K562 (cell line): ENCODE measurements around the gene ANK3. TPM values are rescaled to one million over a fixed set of nuclear protein-coding genes. Genes with fewer than 3 reads are reported as not detected.
A peak's percentile ranks its signal among the peaks of the same experiment; 100 is the strongest.

ENCODE experiments used
- ATAC-seq: fragments of 200-7000 bp; cut with Tn5 transposase; 3 replicates; pipeline ENCODE4 v1.9.1; 2020; ENCODE audit warnings: moderate library complexity
- BruUV-seq: library from RNA; stranded (reverse); fragments of 400-500 nt; replicated peaks from 2 replicates; lab custom pipeline; 2021; lab: Mats Ljungman, UMichigan
- CTCF ChIA-PET: fragments of 300-600 bp; formaldehyde crosslinking; extraction: SDS; loops from one replicate; lab custom pipeline; 2021; ENCODE audit warnings: low intra/inter-chr PET ratio; lab: Yijun Ruan, JAX
- POLR2A ChIA-PET: fragments of 300-600, 350-650 bp; sonication (Branson Sonifier 250); formaldehyde crosslinking; extraction: SDS; loops from one replicate; lab custom pipeline; 2021; ENCODE audit warnings: antibody characterized with exemption, inconsistent platforms; lab: Yijun Ruan, JAX
- DNase-seq, 4 experiments: peaks; one replicate each; pipeline versions ENCODE4 v3.0.0 to v3.0.0-alpha.2; 2011 to 2018; ENCODE audit warnings: low spot score in 3 of 4, mixed read lengths in 3 of 4; ENCODE audit errors: extremely low read depth in 1 of 4
- FAIRE-seq: peaks from 2 replicates; lab custom pipeline; 2011; peaks lifted over from hg19 to GRCh38; lab: Jason Lieb, UNC
- H2AFZ ChIP-seq: 2 replicates; pipeline ENCODE4 v1.6.0; 2011; ENCODE audit warnings: low read depth, low read length, control low read depth, inconsistent platforms
- H3K27ac ChIP-seq: fragments of 200-600 bp; 3 replicates; pipeline ENCODE4 v1.8.0; 2011; ENCODE audit warnings: low read depth, mild to moderate bottlenecking, control low read depth, inconsistent platforms, low read length, moderate library complexity, mixed read lengths; ENCODE audit errors: extremely low read depth
- H3K27me3 ChIP-seq, 2 experiments: fragments of 300-600 bp in 1 of 2; 2 replicates in 1 of 2; 3 replicates in 1 of 2; pipeline versions ENCODE4 v1.6.0 to v1.8.0; 2011; ENCODE audit warnings: inconsistent platforms in 2 of 2, low read length in 2 of 2, mild to moderate bottlenecking in 1 of 2, mixed read lengths in 1 of 2, moderate library complexity in 1 of 2; ENCODE audit not compliant: control insufficient read depth in 2 of 2, insufficient read depth in 2 of 2
- H3K36me3 ChIP-seq: fragments of 300-600 bp; 3 replicates; pipeline ENCODE4 v1.8.0; 2011; ENCODE audit warnings: mild to moderate bottlenecking, low read length, inconsistent platforms; ENCODE audit not compliant: control insufficient read depth, insufficient read depth
- H3K4me1 ChIP-seq, 2 experiments: fragments of 200-600 bp in 1 of 2; replicated peaks in 1 of 2; 2 replicates in 1 of 2; 3 replicates in 1 of 2; pipeline versions ENCODE4 v1.5.1 to v1.8.0; 2011; ENCODE audit warnings: inconsistent platforms in 2 of 2, low read length in 2 of 2, mild to moderate bottlenecking in 1 of 2, mixed read lengths in 1 of 2, moderate library complexity in 1 of 2; ENCODE audit not compliant: control insufficient read depth in 2 of 2, insufficient read depth in 2 of 2
- H3K4me2 ChIP-seq: 2 replicates; pipeline ENCODE4 v1.6.1; 2011; ENCODE audit warnings: low read length, control low read depth, inconsistent platforms, mixed read lengths; ENCODE audit not compliant: insufficient read depth
- H3K4me3 ChIP-seq: fragments of 200-600 bp; sonication (generic), shearing (Covaris generic); 2 replicates; pipeline ENCODE4 v1.5.1; 2016; ENCODE audit warnings: control low read depth, inconsistent platforms
- H3K79me2 ChIP-seq: fragments of 200-600 bp; 3 replicates; pipeline ENCODE4 v1.8.0; 2011; ENCODE audit warnings: low read length, inconsistent platforms; ENCODE audit not compliant: control insufficient read depth, insufficient read depth
- H3K9ac ChIP-seq, 2 experiments: 2 replicates each; pipeline versions ENCODE4 v1.6.0 to v1.6.1; 2011; ENCODE audit warnings: low read depth in 2 of 2, low read length in 2 of 2, control low read depth in 1 of 2, inconsistent platforms in 1 of 2, mild to moderate bottlenecking in 1 of 2, mixed read lengths in 1 of 2; ENCODE audit not compliant: insufficient read depth in 1 of 2
- H3K9me1 ChIP-seq: one replicate; pipeline ENCODE4 v1.6.0; 2011; ENCODE audit warnings: inconsistent platforms, mild to moderate bottlenecking, low read length, moderate library complexity; ENCODE audit not compliant: control insufficient read depth, insufficient read depth
- H3K9me3 ChIP-seq: replicated peaks from 2 replicates; pipeline ENCODE4 v1.5.1; 2011; ENCODE audit warnings: low read depth, low read length, inconsistent platforms; ENCODE audit not compliant: control insufficient read depth, insufficient read depth
- H4K20me1 ChIP-seq: replicated peaks from 2 replicates; pipeline ENCODE4 v1.6.1; 2011; ENCODE audit warnings: low read length, inconsistent platforms, mixed read lengths; ENCODE audit not compliant: control insufficient read depth, insufficient read depth
- ARID1B ChIP-seq: fragments of 450-650 bp; IDR thresholded peaks from 2 replicates; pipeline ENCODE4 v1.6.1; 2016; ENCODE audit warnings: antibody characterized with exemption, mild to moderate bottlenecking, inconsistent platforms
- CBFA2T2 ChIP-seq: fragments of 450-650 bp; conservative IDR thresholded peaks from 2 replicates; pipeline ENCODE4 v1.6.1; 2017; ENCODE audit warnings: mild to moderate bottlenecking
- CBFA2T3 ChIP-seq: fragments of 450-650 bp; IDR thresholded peaks from 2 replicates; pipeline ENCODE4 v1.6.1; 2017
- CREM ChIP-seq: IDR thresholded peaks from 2 replicates; pipeline ENCODE4 v1.6.1; 2014; ENCODE audit warnings: antibody characterized with exemption, low read depth
- DMBX1 ChIP-seq: fragments of 250-450 bp; sonication (Bioruptor Pico); IDR thresholded peaks from 2 replicates; pipeline ENCODE4 v1.8.0; 2022; ENCODE audit warnings: inconsistent platforms, mild to moderate bottlenecking, moderate library complexity, borderline replicate concordance
- HDAC1 ChIP-seq, 2 experiments: fragments of 450-650 bp; IDR thresholded peaks; 2 replicates each; pipeline ENCODE4 v1.6.1; 2016 to 2017; ENCODE audit warnings: inconsistent platforms in 1 of 2, mild to moderate bottlenecking in 1 of 2, moderate library complexity in 1 of 2
- KDM1A ChIP-seq, 2 experiments: fragments of 450-650 bp; IDR thresholded peaks; 2 replicates each; pipeline ENCODE4 v1.6.1; 2016; ENCODE audit warnings: mild to moderate bottlenecking in 2 of 2
- RCOR1 ChIP-seq, 2 experiments: IDR thresholded peaks; 2 replicates each; pipeline ENCODE4 v1.6.1; 2012; ENCODE audit warnings: low read depth in 2 of 2, low read length in 2 of 2, borderline replicate concordance in 1 of 2, improper control_type of control experiment in 1 of 2
- TAL1 ChIP-seq: fragments of 450-650 bp; IDR thresholded peaks from 2 replicates; pipeline ENCODE4 v1.6.1; 2016; ENCODE audit warnings: mild to moderate bottlenecking
- TEAD4 ChIP-seq, 2 experiments: sonication (generic) in 1 of 2; formaldehyde crosslinking in 1 of 2; IDR thresholded peaks; 2 replicates each; pipeline versions ENCODE4 v1.6.1 to v1.8.0; 2012 to 2022; ENCODE audit warnings: borderline replicate concordance in 1 of 2, inconsistent platforms in 1 of 2, low read length in 1 of 2, mild to moderate bottlenecking in 1 of 2, missing genetic modification reagents in 1 of 2
- VEZF1 ChIP-seq: fragments of 200-800 bp; sonication (Bioruptor generic); IDR thresholded peaks from 2 replicates; pipeline ENCODE4 v1.6.1; 2017; ENCODE audit warnings: missing genetic modification characterization, missing compliant biosample characterization
- ZBTB5 ChIP-seq: fragments of 450-650 bp; IDR thresholded peaks from 2 replicates; pipeline ENCODE4 v1.6.1; 2017; ENCODE audit warnings: antibody characterized with exemption
- ZNF175 ChIP-seq: fragments of 200-800 bp; sonication (Bioruptor generic); IDR thresholded peaks from 2 replicates; pipeline ENCODE4 v1.6.1; 2016; ENCODE audit warnings: low read depth, mild to moderate bottlenecking, missing genetic modification characterization, missing compliant biosample characterization
- WGBS: fragments of 100-300 bp; shearing (Covaris generic); methylation state at CpG from one replicate; pipeline ENCODE4 v1.1.6; 2016; ENCODE audit warnings: low coverage, mixed read lengths; ENCODE audit not compliant: insufficient coverage; ENCODE audit errors: missing lambda C conversion rate; 5-methylcytosine and 5-hydroxymethylcytosine counted together
- in situ Hi-C: fragments of 300-500 bp; cut with MboI; formaldehyde crosslinking; loops from 4 replicates; pipeline ENCODE4 v1.15.0; 2018; ENCODE audit warnings: inconsistent platforms, mixed read lengths
- intact Hi-C: fragments of 100-400 bp; cut with micrococcal nuclease; formaldehyde crosslinking; loops from 2 replicates; pipeline ENCODE4 v1.14.2; 2022
- polyA plus RNA-seq, 8 experiments: library from polyadenylated mRNA; depleted of rRNA in 4 of 8; stranded (reverse) in 5 of 8; unstranded in 3 of 8; fragments of >200 nt; fragmentation: Nextera tagmentation in 2 of 8; fragmentation: Illumina TruSeq in 1 of 8; extraction: Ambion mirVana in 2 of 8; extraction: Trizol in 1 of 8; gene quantifications; 2 replicates each; pipeline versions ENCODE4 v1.2.1 to v1.2.3, GENCODE V29; 2011 to 2014; ENCODE audit warnings: inconsistent platforms in 1 of 8, missing spikeins in 1 of 8
- total RNA-seq, 7 experiments: library from RNA; depleted of rRNA in 6 of 7; stranded (reverse); fragments of >200 nt in 6 of 7; fragmentation: Illumina TruSeq in 2 of 7; extraction: Trizol in 2 of 7; gene quantifications; 2 replicates each; pipeline versions ENCODE4 v1.2.1 to v1.2.3, GENCODE V29; 2011 to 2021; ENCODE audit warnings: low replicate concordance in 1 of 7

ANK3 gene
- total and polyA plus RNA-seq, 9 of the 15 experiments (the other 6 are each of a cell fraction or from before 2014, with no cell fraction given) = 10.0 to 32.3 (median 17.9) TPM

- Histone ChIP-seq H3K4me1 (peaks cover 5 to 61% of the 10 kb centered on the region in 2 experiments), H2AFZ (peak overlapping the region; percentile 30; the same call in 1 of the 2 replicates), H3K27ac (no peak overlapping the region), H3K4me3 (no peak overlapping the region), H3K9me1 (no peaks in the 10 kb centered on the region), H4K20me1 (no peaks in the 10 kb centered on the region), H3K36me3 (no peaks in the 10 kb centered on the region), H3K9ac (no peak overlapping the region), H3K27me3 (no peaks in the 10 kb centered on the region), H3K4me2 (no peak overlapping the region), H3K79me2 (no peaks in the 10 kb centered on the region), H3K9me3 (no peaks in the 10 kb centered on the region)
- 24% methylated on average over 2 of the region's 2 CpGs for WGBS
- in situ Hi-C loops = no loop called here
- POLR2A ChIA-PET = interaction anchor here (0.8 to 2.2 kb wide), 6 partner anchors 11 to 45 kb away, joined by 3 to 9 read pairs (median 4); no protein-coding TSS in a partner anchor
- CTCF ChIA-PET = no interaction called here
- peak; percentile 43 for TF ChIP-seq TEAD4 (IDR thresholded peaks at IDR 0.05; ENCODE audit: low read length)
- no peak for TF ChIP-seq TEAD4 (CRISPR knock-in tag; IDR thresholded peaks at IDR 0.05; ENCODE audit: borderline replicate concordance)
- peak in 1 of 2 experiments; percentile 38; a peak in 1 of 4 replicates for TF ChIP-seq HDAC1 (IDR thresholded peaks at IDR 0.05)
- 0 out of 2 replicates have a peak, but pooled peaks have one; percentile 28 for TF ChIP-seq ZNF175 (CRISPR knock-in tag)
- TF ChIP-seq ZBTB5 = no peak
- TF ChIP-seq VEZF1 (CRISPR knock-in tag) = 0 out of 2 replicates have a peak, but pooled peaks have one; percentile 17
- peak; percentile 28; the same call in 1 of the 2 replicates for TF ChIP-seq CBFA2T2
- no peak for TF ChIP-seq CREM
- peak in 1 of 2 experiments; percentile 76; a peak in 2 of 4 replicates for TF ChIP-seq RCOR1 (IDR thresholded peaks at IDR 0.05; ENCODE audit: borderline replicate concordance in 1 of 2, low read depth in 2 of 2, low read length in 2 of 2)
- TF ChIP-seq KDM1A (IDR thresholded peaks at IDR 0.05) = peak; percentile 61 to 71; a peak in 3 of 4 replicates
- TF ChIP-seq TAL1 = peak; percentile 14; the same call in 1 of the 2 replicates
- peak; percentile 75 for TF ChIP-seq CBFA2T3
- TF ChIP-seq DMBX1 (CRISPR knock-in tag) = no peak
- TF ChIP-seq ARID1B = 0 out of 2 replicates have a peak, but pooled peaks have one; percentile 33
- ATAC-seq (no peak), FAIRE-seq (no peak), DNase-seq (peak in 1 of 4 experiments; percentile 45)
- intact Hi-C loops = loop anchor here (5.0 kb wide), 1 partner anchor 113 kb away; no protein-coding TSS in a partner anchor
- no TSS peak for BruUV-seq
These were observed 39.3 kb downstream of the ANK3 start for GRCh38 chr10:60350400-60350799.
